Astrocyte of the cerebellum (primary cell): ENCODE results near the gene DLX2.

Experiments used
- DNase-seq: peaks from one replicate; pipeline ENCODE4 v3.0.0-alpha.2; 2011; ENCODE audit warnings: low read depth
- H3K4me3 ChIP-seq: 2 replicates; pipeline ENCODE4 v1.5.1; 2011; ENCODE audit warnings: mild to moderate bottlenecking, low read depth, low read length, moderate library complexity
- CTCF ChIP-seq: IDR thresholded peaks from 2 replicates; pipeline ENCODE4 v1.5.1; 2012; ENCODE audit warnings: low read length, low read depth, moderate library complexity, mild to moderate bottlenecking; ENCODE audit errors: missing control alignments
- in situ Hi-C: cut with HindIII; loops from 2 replicates; pipeline ENCODE4 v1.10.0; 2017; ENCODE audit warnings: low sequenced_read_pairs

DLX2 gene

GRCh38 chr2:172085460-172086159, 17.1 kb downstream of the DLX2 start, which contains the start of gene DLX1:
Gene DLX1 (plus strand): TSS chr2:172085507. CDS start chr2:172085678, 171 bp downstream.
- DNase-seq: no peak

GRCh38 chr2:172084645-172085459, 17.8 kb downstream of the DLX2 start:
- DNase-seq: peak; percentile 86
- in situ Hi-C loops: no loop called here
- H3K4me3 ChIP-seq: peak overlapping the region; percentile 47
- no peak for TF ChIP-seq CTCF

More at GRCh38 chr2:172085460-172086159, 17.1 kb downstream of the DLX2 start, which contains the start of gene DLX1:
- in situ Hi-C loops: no loop called here
- TF ChIP-seq CTCF: no peak
- H3K4me3 ChIP-seq: peak within 1 kb of the TSS; percentile 47

GRCh38 chr2:172084395-172084644, 18.4 kb downstream of the DLX2 start:
- peak overlapping the region; percentile 47 for H3K4me3 ChIP-seq
- in situ Hi-C loops: no loop called here
- DNase-seq: no peak
- TF ChIP-seq CTCF: no peak

GRCh38 chr2:172083628-172084394, 18.9 kb downstream of the DLX2 start:
- DNase-seq: no peak
- H3K4me3 ChIP-seq: no peak overlapping the region
- in situ Hi-C loops: no loop called here
- TF ChIP-seq CTCF: no peak

- H3K4me3 ChIP-seq: no peak overlapping the region
- in situ Hi-C loops: no loop called here
- no peak for TF ChIP-seq CTCF
- DNase-seq: no peak
Observed at GRCh38 chr2:172082944-172083627, 19.6 kb downstream of the DLX2 start.
